Activated naive CD4-positive, alpha-beta T cell treated with anti-CD3 and anti-CD28 coated beads, Interleukin-2, amount 10 ng/mL, durations not matched to agents 7 days and 5 days (primary cell): Measurements from ENCODE around the gene SRMS.

Experiments used
- CTCF ChIA-PET: fragments of 350-600 bp; sonication (Branson Sonifier 250); formaldehyde crosslinking; loops from one replicate; lab custom pipeline; 2021; ENCODE audit warnings: antibody characterized with exemption; lab: Charles Lee
- DNase-seq: peaks from one replicate; pipeline ENCODE4 v3.0.0-alpha.2; 2020
- H3K27ac Mint-ChIP-seq: one replicate; pipeline ENCODE4 v1.8.0; 2021; ENCODE audit warnings: mild to moderate bottlenecking, moderate library complexity, mixed read lengths
- H3K27me3 Mint-ChIP-seq: one replicate; pipeline ENCODE4 v1.8.0; 2021; ENCODE audit warnings: mild to moderate bottlenecking, mixed read lengths
- H3K36me3 Mint-ChIP-seq: one replicate; pipeline ENCODE4 v1.8.0; 2021; ENCODE audit warnings: mixed read lengths
- H3K4me1 Mint-ChIP-seq: one replicate; pipeline ENCODE4 v1.8.0; 2021; ENCODE audit warnings: mixed read lengths
- H3K4me3 Mint-ChIP-seq: one replicate; pipeline ENCODE4 v1.8.0; 2021; ENCODE audit warnings: mild to moderate bottlenecking, moderate library complexity, mixed read lengths
- H3K9me3 Mint-ChIP-seq: one replicate; pipeline ENCODE4 v1.8.0; 2021; ENCODE audit warnings: mixed read lengths

The SRMS gene

DNA sequence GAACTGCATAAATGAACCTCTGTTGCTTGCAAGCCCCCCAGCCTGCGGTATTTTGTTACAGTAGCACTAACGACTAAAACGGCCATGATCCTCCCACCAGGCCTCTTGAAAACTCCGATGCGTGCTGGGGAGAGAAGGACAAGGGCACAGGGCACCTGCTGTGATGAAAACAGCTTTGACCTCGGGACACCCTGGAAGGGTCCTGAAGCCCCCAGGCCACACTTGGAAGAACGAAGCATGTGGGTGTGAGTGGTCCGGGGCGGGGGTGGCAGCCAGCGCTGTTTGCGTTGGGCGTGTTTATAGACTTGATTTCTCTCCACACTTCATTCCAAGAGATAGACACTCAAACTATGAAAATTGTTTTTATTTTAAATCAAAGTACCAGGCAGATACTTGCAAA, 39.7 kb upstream of the SRMS start:
- Mint-ChIP-seq H3K27me3 (peaks cover 25% of the 10 kb centered on the region), H3K4me1 (peaks cover 13% of the 10 kb centered on the region), H3K27ac (no peak overlapping the region), H3K9me3 (no peaks in the 10 kb centered on the region), H3K4me3 (no peak overlapping the region), H3K36me3 (peaks cover 27% of the 10 kb centered on the region)
- DNase-seq = no peak
- CTCF ChIA-PET = no interaction called here

GRCh38 chr20:63586797-63587196, 39.2 kb upstream of the SRMS start:
- peaks cover 24% of the 10 kb centered on the region for H3K36me3 Mint-ChIP-seq
- no peak overlapping the region for H3K27ac Mint-ChIP-seq
- no peak overlapping the region for H3K4me3 Mint-ChIP-seq
- peaks cover 13% of the 10 kb centered on the region for H3K4me1 Mint-ChIP-seq
- no peak for DNase-seq
- H3K9me3 Mint-ChIP-seq = no peaks in the 10 kb centered on the region
- CTCF ChIA-PET = no interaction called here
- H3K27me3 Mint-ChIP-seq = peaks cover 26% of the 10 kb centered on the region

DNA sequence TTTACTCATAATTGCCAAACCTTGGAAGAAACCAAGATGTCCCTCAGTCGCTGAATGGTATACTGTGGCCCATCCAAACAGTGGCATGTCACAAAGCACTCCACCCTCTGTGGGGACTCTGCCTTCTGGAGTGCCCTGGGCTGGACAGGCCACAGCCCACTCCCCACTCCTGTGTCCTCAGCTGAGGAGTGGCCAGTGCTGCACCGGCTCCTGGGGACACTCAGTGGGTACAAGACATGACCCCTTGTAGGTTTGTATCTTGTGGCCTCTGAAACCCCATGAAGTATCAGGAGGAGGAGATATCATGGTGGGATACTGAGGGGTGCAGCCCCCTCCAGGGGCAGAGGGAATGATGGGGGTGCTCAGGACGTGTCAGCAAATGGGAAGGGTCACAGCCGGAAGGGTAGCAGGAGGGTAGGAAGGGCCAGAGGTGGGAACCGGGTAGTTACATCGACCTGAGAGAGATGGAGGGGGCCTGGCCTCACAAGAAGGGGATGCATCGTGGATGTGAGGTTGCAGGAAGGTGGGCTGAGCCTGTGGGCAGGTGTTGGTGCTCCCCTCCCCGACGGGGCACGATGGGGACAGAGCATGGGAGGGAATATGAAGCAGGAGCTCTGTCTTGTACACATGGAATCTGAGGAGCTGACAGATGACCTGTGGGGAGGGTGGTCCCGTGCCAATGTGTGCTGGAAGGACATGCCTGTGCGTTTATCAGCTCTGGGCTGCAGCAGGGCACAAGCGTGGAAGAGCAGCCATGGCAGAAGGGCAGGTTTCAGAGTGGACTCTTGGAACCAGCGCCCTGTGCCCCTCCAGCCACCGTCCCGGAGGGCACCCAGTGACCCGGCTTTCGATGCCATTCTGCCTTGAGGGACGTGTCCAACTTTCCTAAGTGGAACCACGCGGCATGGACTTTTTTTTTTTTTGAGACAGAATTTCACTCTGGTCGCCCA, 38.3 kb upstream of the SRMS start:
- H3K4me1 Mint-ChIP-seq = peaks cover 14% of the 10 kb centered on the region
- peaks cover 36% of the 10 kb centered on the region for H3K27me3 Mint-ChIP-seq
- no peak for DNase-seq
- no peak overlapping the region for H3K4me3 Mint-ChIP-seq
- peaks cover 21% of the 10 kb centered on the region for H3K36me3 Mint-ChIP-seq
- no peak overlapping the region for H3K27ac Mint-ChIP-seq
- CTCF ChIA-PET = no interaction called here
- no peaks in the 10 kb centered on the region for H3K9me3 Mint-ChIP-seq

- DNase-seq = no peak
- peaks cover 5% of the 10 kb centered on the region for H3K36me3 Mint-ChIP-seq
- H3K4me3 Mint-ChIP-seq = no peak overlapping the region
- peaks cover 8% of the 10 kb centered on the region for H3K4me1 Mint-ChIP-seq
- peaks cover 69% of the 10 kb centered on the region for H3K27me3 Mint-ChIP-seq
- H3K9me3 Mint-ChIP-seq = no peaks in the 10 kb centered on the region
- H3K27ac Mint-ChIP-seq = no peak overlapping the region
- CTCF ChIA-PET = interaction anchor here (1.3 kb wide), 1 partner anchor 34 kb away, joined by 4 read pairs; no protein-coding TSS in a partner anchor
These were observed 35.0 kb upstream of the SRMS start for GRCh38 chr20:63582382-63583063.

- H3K4me3 Mint-ChIP-seq = no peak overlapping the region
- no peaks in the 10 kb centered on the region for H3K9me3 Mint-ChIP-seq
- peaks cover 5% of the 10 kb centered on the region for H3K4me1 Mint-ChIP-seq
- H3K27me3 Mint-ChIP-seq = peaks cover 83% of the 10 kb centered on the region
- CTCF ChIA-PET = interaction anchor here (1.0 kb wide), 1 partner anchor 42 kb away, joined by 3 read pairs; no protein-coding TSS in a partner anchor
- peaks cover 3% of the 10 kb centered on the region for H3K36me3 Mint-ChIP-seq
- DNase-seq = peak; percentile 88
- no peak overlapping the region for H3K27ac Mint-ChIP-seq
These were observed 33.4 kb upstream of the SRMS start for GRCh38 chr20:63580796-63581461.

DNA sequence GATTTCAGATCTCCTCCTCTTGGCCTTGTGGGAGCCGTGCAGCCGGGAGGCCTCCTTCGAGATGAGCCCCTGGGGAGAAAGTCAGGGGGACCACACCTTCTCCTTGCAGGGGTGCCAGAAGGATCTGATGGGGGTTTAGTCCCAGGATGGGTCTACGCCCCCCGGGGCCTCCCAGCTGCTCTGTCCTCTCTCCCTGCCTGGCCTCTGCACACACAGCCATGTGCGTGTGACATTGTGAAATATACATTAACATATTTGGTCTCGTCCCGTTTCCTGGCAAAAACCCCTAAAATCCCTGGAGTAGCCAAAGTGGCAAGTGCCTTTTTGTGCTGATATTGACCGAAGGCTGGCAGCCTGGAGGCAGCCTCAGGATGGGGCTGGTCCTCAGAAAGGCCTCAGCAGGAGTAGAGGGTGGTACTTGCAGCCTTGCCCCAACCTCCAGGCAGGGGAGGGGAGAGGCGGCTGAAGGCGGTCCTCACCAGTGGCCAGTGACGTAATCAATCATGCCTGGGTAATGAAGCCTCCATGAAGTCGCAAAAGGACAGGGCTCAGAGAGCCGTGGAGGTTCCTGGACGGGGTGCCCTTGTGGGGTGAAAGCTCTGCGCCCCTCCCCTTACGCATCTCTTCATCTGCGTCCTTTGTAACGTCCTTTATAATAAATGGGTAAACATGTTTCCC, 31.6 kb upstream of the SRMS start:
- Mint-ChIP-seq H3K4me3 (no peak overlapping the region), H3K36me3 (no peaks in the 10 kb centered on the region), H3K27ac (peak overlapping the region; percentile 31), H3K4me1 (peaks cover 3% of the 10 kb centered on the region), H3K27me3 (peaks cover 91% of the 10 kb centered on the region), H3K9me3 (no peaks in the 10 kb centered on the region)
- CTCF ChIA-PET = no interaction called here
- no peak for DNase-seq

DNA sequence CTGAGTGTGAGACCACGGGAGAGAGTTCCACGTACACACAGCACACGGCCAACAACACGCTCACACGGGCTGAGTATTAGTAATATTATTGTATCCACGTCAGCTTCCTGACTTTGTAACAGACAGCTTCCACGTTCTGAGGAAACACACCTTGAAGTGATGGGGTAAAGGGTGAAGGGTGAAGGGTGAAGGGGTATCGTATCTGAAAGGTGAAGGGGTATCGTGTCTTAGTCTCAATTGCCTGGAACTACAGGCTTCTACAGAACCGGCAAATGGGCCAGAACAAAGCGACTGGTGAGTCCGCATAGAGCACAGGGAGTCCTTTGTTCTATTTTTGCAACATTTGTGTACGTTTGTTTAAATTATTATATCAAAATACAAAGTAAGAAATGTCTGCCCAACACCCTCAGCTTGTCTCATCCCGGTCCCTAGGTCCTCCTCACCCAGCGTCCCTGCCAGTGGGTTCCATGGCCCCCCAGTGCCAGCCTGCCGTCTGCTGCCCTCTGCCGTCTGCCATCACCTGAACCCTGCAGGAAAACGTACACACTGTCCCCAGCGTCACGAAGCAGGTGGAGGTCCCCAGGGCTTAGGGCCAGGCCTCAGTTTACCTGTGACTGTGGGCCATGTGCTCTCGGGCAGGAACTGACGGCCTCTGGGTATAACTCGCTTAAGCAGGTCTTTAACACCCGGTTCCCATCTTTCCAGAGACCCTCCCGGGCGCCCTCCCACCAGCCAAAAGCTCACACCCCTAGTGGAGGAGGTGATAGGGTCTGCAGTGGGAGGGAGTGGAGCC, 30.9 kb upstream of the SRMS start:
- no peaks in the 10 kb centered on the region for H3K36me3 Mint-ChIP-seq
- CTCF ChIA-PET = no interaction called here
- peaks cover 93% of the 10 kb centered on the region for H3K27me3 Mint-ChIP-seq
- no peak overlapping the region for H3K4me3 Mint-ChIP-seq
- H3K4me1 Mint-ChIP-seq = peaks cover 5% of the 10 kb centered on the region
- peak; percentile 28 for DNase-seq
- no peak overlapping the region for H3K27ac Mint-ChIP-seq
- H3K9me3 Mint-ChIP-seq = no peaks in the 10 kb centered on the region

- H3K27me3 Mint-ChIP-seq = peaks cover 83% of the 10 kb centered on the region
- CTCF ChIA-PET = no interaction called here
- no peaks in the 10 kb centered on the region for H3K36me3 Mint-ChIP-seq
- no peak overlapping the region for H3K4me3 Mint-ChIP-seq
- H3K4me1 Mint-ChIP-seq = peaks cover 5% of the 10 kb centered on the region
- H3K9me3 Mint-ChIP-seq = no peaks in the 10 kb centered on the region
- H3K27ac Mint-ChIP-seq = no peak overlapping the region
- DNase-seq = no peak
These were observed 29.9 kb upstream of the SRMS start for GRCh38 chr20:63577317-63577894.

- Mint-ChIP-seq H3K27ac (no peak overlapping the region), H3K4me3 (no peak overlapping the region)
- CTCF ChIA-PET = interaction anchor here (1.1 kb wide), 1 partner anchor 39 kb away, joined by 3 read pairs; no protein-coding TSS in a partner anchor
These were observed 28.8 kb upstream of the SRMS start for GRCh38 chr20:63576311-63576710.

GRCh38 chr20:63574829-63575743, 27.5 kb upstream of the SRMS start:
- Mint-ChIP-seq H3K27me3 (peaks cover 65% of the 10 kb centered on the region), H3K27ac (no peak overlapping the region), H3K4me3 (peak overlapping the region; percentile 76), H3K9me3 (no peaks in the 10 kb centered on the region), H3K4me1 (peaks cover 2% of the 10 kb centered on the region), H3K36me3 (no peaks in the 10 kb centered on the region)
- DNase-seq = no peak
- CTCF ChIA-PET = interaction anchor here (1.4 kb wide), 1 partner anchor 66 kb away, joined by 3 read pairs; no protein-coding TSS in a partner anchor

More at GRCh38 chr20:63576311-63576710, 28.8 kb upstream of the SRMS start:
- H3K4me1 Mint-ChIP-seq = peaks cover 5% of the 10 kb centered on the region
- no peaks in the 10 kb centered on the region for H3K9me3 Mint-ChIP-seq
- peaks cover 74% of the 10 kb centered on the region for H3K27me3 Mint-ChIP-seq
- DNase-seq = no peak
- H3K36me3 Mint-ChIP-seq = no peaks in the 10 kb centered on the region

DNA sequence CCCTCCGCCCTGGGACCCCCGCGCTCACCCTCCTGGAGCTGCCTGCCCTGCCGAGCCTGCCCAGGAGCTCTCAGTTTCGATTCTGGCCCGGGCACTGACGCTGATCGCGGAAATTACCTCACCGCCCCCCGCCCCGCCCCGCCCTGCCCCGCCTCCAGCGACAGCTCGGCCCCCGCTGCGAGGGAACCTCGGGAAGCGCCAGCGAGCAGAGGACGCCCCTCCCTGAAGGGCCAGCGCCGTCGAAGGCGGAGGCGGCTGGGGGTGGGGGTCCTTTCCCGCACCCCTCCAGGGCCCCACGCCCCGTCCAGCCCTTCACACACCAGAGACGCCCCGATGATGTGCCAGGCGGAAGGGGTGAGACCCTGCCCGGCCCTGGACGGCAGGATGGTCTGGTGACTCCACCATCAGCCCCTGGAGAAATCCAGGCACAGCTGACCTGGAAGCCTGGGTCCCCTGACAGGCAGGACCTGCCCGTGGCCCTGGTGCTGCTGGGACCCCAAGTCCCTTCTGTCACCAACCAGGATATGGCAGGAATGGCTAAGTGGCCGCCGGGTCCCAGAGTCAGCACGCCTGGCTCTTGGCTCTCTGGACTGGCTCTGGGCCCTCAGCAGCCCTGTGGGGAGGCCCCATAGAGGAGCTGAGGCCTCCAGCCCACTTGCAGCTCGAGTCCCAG, 26.7 kb upstream of the SRMS start, which contains the start of gene HELZ2:
TSS of gene HELZ2 (minus strand) at position 84 of the 673 bp plus-strand sequence. CDS start 1,854 bp downstream, outside the sequence.
- H3K4me3 Mint-ChIP-seq = peak within 1 kb of the TSS; percentile 76
- CTCF ChIA-PET = interaction anchor here (1.3 to 1.5 kb wide), 3 partner anchors 16 to 67 kb away, joined by 3 to 4 read pairs (median 3); no protein-coding TSS in a partner anchor
- DNase-seq = peak; percentile 84
- peaks cover 65% of the 10 kb centered on the region for H3K27me3 Mint-ChIP-seq
- peaks cover 4% of the 10 kb centered on the region for H3K4me1 Mint-ChIP-seq
- H3K36me3 Mint-ChIP-seq = no peaks in the 10 kb centered on the region
- H3K27ac Mint-ChIP-seq = peak within 1 kb of the TSS; percentile 52
- no peaks in the 10 kb centered on the region for H3K9me3 Mint-ChIP-seq
